Epidermal melanocyte (primary cell): Measurements from ENCODE around the gene SLC9C1.
A peak's percentile ranks its signal among the peaks of the same experiment; 100 is the strongest.
"Not testable (repeated sequence)": the region's sequence is repeated elsewhere in the genome, so short reads cannot be mapped to it uniquely, and the experiment has no call there.

ENCODE experiments used
- DNase-seq: peaks from one replicate; pipeline ENCODE4 v3.0.0; 2011; ENCODE audit warnings: low spot score; ENCODE audit not compliant: insufficient read length

The SLC9C1 gene

DNA sequence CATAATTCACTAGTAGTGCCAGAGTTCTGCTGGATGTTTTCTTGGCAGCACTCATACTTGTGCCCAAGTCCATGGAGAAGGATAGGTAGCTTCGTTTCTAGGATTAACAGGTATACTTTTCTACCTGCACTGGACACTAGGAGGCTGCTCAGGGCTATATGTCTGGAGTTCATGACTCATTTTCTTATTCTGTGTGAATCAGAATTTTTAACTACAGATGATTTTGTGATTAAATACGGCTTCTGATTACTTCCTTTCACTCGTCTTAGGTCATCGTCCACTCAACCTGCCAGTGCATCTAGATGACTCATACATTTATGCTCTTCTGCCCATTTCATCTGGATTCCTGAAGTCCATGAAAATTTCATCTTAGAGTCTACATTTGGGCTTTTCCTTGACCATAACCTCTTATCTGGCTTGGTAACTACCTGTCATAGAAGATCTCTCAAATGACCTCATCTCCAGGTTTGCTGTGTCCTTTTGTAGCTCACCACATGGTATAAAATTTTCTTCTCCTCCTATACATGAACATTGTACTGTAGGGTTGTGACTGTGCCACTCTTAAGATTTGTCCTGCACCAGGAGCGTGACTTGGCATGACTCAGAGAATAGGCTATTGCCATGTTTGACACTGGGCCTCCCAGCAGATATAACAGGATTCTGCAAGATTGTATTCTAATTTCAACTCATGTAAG, 94.2 kb downstream of the SLC9C1 start:
- DNase-seq = no peak

DNA sequence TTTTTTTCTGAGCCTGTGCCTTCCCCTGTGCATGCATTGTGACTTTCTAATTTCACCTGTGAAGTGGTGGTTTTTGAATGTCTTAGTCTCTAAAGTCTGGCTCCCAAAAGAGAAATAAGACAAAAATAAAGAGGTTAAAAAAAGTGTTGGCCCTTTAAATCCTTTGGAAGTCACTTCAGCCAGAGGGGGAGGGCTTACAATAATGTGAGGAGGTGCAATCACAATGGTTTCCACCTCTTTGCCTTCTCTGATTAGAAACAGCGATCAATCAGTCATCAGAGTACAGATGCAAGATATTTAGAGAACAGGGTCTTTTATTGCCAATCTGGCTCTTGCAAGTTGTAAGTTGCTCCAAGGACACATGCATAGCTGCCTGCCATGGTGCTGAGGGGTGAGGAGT, 96.9 kb downstream of the SLC9C1 start:
- DNase-seq = no peak

DNA sequence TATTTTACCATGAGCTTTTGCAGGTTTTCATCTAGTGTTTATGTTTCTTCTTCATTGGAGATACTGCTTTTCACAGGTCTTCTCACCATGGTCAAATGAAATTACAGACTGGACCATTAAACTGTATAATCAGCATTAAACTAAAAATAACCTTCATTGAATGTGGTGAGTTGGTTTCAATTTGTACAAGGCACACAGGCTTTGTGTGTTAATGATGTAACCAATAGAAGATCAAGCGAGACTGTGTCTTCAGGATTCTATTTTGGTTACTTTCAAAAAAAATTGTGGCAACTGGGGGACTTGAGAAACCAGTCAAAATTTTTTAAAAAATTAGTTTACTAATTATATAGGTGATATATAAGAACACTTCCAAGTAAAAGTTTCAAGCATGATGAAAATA, 106.7 kb downstream of the SLC9C1 start:
- DNase-seq = no peak

DNA sequence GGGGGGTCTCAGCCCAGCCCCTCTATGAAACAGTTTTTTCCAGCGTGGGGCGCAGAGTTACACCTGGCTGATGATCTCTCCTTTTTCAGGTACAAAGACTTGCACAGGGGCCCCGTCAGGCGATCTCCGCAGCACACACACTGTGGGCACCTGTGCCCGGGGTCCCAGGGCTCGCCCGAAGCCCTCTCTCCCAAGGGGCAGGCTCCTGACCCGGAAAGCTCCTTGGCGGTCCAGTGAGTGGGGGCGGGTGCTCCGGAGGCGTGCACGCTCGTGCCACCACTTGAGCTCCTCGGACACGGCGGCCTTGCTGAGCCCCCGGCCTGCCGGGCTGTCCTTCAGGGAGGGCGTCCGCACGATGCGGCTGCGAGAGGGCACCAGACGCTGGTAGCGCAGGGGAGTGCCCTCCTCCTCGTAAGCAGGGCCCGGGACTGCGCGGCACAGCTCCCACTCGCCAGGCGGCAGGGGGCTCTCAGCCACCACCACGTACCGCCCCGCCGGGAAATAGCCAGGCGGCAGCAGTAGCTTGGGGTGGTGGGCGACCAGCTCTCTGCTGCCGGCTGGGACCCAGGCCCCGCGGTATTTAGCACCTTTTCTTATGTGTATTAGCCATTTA, 108.5 kb downstream of the SLC9C1 start:
- DNase-seq = not testable (repeated sequence)

DNA sequence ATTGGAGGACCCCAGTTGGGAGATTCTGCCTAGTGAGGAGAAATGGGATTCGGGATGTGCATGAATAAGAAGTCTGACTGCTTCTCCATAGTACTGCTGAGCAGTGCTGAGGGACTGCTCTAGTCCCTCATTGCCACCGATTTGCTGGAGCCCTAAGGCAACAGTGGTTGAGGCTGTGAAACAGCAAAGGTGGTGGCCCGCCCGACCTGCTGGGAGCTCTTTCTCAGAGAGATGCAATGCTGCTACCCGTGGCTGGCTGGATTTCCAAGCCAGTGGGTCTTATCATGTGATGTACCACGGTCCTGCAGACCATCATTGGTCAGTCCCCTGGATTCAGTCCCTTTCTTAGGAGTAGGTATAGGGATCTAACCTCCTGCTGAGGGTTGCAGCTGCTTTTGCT, 118.4 kb downstream of the SLC9C1 start:
- no peak for DNase-seq

DNA sequence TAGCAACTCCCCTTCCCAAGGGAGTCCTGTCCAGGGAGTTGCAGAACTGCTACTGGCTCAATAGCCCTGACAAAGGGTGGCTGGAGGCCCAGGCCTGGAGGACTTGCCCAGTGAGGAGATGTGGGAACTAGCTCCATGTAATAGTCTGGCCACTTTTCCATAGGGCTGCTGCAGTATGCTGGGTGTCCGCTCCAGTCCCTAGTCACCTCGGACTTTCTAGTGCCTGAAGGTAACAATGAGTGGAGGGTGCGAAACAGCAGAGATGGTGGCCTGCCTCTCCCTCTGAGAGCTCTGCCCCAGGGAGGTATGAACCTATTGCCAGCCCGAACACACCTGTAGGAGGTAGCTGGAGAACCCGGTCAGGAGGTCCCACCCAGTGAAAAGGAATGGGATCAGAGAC, 119.0 kb downstream of the SLC9C1 start:
- no peak for DNase-seq

DNA sequence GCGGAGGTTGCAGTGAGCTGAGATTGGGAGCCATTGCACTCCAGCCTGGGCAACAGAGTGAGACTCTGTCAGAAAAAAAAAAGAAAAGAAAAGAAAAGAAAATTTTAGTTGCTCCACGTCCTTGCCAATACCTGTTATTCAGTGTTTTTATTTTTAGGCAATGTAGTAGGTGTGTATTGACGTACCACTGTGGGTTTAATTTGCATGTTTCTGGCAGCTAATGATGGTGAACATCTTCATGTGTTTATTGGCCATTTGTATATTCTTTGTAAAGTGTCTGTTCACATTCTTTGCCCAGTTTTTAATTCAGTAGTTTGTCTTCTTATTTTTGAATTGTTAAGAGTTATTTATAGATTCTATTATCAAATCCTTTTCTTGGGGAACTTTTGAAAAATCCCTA, 122.9 kb downstream of the SLC9C1 start:
- DNase-seq = no peak

DNA sequence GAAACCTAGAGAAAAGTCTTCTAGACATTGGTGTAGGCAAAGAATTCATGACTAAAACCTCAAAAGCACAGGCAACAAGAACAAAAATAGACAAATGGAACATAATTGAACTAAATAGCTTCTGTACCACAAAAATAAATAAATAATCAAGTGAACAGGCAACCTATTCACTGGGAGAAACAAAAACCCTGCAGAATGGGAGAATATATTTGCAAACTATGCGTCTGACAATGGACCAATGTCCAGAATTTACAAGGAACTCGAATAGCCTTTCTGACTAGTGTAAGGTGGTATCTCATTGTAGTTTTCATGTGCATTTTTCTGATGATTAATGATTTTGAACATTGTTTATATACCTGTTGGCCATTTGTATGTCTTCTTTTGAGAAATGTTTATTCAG, 124.0 kb downstream of the SLC9C1 start:
- no peak for DNase-seq

DNA sequence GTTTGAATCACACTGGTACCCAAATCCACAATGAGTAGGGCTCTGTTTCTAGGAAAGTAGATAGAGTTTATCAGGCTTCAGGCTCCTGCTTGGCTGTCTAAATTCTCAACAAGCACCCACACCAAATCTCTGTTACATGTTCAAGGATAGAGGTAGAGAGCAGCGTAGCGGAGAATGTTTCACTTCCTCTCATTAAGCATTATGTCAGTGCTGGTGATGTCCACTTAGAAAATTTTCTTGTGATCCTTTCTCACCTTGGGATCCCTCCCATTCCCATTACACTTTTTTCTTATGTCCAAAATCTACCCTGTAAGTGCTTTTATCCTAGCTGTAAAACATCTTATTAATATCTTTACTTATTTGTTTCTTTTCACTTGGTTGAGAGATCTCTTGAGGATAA, 126.3 kb downstream of the SLC9C1 start:
- DNase-seq = no peak

DNA sequence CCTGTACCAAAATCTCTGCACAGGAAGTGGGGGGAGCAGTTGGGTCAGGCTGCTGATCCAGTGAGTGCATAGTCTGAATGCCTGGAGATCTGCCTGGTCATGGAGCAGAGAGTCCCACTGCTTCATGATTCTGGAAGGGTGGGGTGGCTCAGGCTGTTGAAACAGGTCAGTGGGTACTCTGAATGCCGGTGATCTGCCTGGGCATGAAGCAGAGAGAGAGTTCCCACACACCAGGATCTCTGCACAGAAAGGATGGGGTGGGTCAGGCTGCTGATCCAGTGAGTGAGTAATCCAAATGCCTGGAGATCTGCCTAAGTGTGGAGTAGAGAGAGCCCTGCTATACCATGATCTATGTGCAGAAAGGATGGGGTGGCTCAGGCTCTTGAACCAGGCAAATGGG, 144.9 kb downstream of the SLC9C1 start:
- no peak for DNase-seq

DNA sequence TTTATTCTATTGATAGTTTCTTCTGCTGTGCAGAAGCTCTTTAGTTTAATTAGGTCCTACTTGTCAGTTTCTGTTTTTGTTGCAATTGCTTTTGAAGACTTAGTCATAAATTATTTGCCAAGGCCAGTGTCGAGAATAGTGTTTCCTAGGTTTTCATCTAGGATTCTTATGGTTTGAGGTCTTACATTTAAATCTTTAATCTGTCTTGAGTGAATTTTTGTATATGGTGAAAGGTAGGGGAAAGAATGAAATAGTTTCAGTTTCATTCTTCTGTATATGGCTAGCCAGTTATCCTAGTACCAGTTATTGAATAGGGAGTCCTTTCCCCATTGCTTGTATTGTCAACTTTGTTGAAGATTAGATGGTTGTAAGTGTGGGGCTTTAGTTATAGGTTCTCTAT, 150.3 kb downstream of the SLC9C1 start:
- no peak for DNase-seq

DNA sequence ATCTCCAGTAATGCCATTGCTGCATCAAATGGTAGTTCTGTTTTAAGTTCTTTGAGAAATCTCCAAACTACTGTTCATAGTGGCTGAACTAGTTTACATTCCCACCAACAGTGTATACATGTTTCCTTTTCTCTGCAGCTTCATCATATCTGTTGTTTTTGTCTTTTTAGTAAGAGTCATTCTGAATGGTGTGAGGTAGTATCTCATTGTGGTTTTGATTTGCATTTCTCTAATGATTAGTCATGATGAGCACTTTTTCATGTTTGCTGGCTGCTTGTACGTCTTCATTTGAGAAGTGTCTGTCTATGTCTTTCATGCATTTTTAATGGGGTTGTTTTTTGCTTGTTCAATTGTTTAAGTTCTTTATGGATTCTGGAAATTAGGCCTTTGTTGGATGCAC, 150.8 kb downstream of the SLC9C1 start:
- no peak for DNase-seq

DNA sequence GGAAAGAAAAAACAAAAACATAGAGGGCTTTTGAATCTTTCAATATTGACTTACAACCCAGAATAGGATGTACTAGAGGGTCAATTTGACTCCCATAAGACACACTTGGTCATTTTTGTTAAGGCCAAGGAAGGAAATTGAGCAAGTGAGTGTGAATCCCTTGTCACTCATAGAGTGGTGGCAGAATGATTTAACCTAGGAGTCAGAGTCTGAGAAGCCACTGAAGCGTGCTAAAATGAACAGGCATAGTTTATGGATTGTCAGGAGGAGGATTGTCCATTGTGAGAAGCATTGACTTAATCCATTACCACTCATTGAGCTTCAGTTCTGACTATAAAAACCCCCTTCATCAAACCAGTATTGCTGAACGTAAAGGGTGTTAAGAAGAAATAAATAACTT, 152.7 kb downstream of the SLC9C1 start:
- no peak for DNase-seq

DNA sequence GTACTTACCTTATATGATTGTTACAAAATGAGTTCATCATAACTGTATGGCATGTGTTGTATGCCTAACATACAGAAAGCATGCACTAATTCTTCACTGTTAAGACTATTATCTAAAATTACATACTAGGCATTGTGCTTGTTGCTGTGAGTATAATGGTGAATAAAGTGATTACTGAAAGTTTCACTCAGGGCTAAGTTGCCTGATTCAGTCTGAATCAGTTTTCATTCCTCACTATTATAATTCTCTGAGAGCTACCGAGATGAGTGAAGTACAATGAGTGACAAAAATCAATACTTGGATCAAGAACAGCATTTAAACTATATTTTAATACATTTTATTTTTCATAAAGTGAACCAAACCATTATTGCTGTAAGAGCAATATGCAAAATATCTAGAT, 153.4 kb downstream of the SLC9C1 start:
- DNase-seq = no peak

DNA sequence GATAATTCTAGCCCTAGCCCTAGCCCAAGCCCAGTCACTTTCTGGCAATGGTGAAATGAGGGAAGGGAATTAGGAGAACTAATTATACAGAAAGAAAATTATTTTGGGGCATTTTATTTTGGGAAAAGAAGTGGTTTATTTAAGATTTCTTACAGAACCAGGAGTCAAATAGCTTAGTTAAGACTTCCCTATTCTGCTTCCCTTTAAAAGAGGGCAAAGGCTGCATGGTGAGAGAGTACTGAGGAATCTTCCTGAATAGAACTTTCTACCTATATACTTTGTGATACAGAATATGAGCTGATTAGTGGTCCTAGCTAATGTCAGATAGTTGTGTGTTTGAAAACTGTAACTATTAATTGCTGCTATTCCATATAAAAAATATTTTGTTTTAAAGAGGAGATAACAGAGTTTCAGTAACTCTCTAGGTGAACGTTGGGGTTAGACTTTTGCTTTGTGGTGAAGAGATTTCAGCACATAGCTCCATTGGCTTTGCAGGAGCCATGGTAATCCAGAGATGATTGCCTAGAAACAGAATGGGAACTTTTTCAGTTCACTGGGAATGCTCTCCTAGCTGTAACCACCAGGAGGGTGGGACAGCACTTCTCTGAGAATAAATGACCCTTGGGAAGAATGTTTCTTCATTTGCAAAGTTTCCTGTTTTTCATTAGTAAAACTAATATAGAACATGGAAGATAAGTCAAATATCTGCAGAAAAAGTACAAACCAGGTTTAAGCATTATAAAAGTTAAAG, 155.6 kb downstream of the SLC9C1 start:
- no peak for DNase-seq

DNA sequence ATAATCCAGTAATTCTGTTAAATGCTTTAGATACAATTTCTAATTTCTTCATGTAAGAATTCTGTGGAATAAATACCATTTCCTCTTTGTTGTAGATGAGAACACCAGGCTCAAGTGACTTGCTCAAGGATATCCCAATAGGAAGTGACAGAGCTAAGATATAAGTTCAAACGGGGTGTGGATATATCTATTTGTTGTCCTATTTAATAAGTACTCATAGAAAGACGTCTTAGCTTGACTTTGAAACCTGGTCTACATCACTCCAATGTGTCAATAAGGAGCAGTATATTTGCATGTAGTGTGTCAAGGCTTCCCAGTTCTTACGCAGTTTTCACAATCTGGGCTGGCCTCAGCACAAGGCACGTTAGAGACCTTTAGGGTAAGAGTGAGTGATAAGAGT, 156.2 kb downstream of the SLC9C1 start:
- DNase-seq = no peak

DNA sequence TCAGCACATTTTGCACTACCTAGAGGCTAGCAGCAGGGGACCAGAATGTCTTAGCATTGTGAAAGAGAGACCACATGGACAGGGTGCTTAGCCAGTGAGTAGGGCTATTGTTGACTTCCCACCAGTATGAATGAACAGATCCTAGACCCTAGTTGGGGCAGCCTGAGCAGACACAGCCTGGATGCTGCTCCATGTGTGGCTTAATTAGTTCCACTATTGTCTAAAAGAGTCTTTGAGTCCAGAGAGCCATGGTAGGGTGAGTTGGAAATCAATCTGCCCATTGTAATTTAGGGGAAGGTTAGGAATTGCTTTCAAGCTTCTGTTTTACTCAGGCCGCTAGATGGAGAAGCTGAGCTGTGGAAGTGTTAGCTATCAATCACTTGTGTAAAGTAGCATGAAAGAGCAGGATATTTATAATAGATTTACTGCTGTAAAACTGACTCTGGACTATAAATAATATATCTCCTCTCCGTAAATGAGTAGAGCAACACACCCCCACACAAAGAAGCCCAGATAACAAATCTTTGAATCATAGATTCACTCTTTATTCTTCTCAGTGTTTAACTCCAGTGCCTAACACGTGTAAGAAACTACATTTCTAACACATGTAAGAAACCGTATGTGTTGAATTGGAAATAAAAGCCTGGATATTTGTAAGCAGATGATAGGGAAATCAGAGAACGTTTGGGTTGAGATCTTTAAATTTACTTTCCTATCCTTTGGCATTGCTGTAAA, 156.9 kb downstream of the SLC9C1 start:
- peak; percentile 56 for DNase-seq

DNA sequence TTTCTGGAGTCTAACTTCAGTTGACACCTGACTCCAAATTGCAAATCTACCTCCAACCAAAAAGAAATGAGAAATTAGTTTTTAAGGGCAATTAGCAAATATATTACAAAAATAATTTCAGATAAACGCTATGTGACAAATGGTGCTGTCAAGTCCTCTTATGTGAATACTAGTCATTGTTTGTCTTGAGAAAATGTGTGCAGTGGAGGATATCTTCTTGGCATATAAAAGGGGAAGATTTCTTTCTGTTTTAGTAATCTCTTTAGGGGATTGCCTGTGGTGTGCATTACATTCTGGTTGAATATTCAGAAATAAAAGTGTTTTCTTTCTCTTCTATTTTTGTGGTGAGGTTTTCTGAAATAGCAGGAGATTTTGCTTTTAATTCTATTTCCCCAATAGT, 158.0 kb downstream of the SLC9C1 start:
- no peak for DNase-seq

DNA sequence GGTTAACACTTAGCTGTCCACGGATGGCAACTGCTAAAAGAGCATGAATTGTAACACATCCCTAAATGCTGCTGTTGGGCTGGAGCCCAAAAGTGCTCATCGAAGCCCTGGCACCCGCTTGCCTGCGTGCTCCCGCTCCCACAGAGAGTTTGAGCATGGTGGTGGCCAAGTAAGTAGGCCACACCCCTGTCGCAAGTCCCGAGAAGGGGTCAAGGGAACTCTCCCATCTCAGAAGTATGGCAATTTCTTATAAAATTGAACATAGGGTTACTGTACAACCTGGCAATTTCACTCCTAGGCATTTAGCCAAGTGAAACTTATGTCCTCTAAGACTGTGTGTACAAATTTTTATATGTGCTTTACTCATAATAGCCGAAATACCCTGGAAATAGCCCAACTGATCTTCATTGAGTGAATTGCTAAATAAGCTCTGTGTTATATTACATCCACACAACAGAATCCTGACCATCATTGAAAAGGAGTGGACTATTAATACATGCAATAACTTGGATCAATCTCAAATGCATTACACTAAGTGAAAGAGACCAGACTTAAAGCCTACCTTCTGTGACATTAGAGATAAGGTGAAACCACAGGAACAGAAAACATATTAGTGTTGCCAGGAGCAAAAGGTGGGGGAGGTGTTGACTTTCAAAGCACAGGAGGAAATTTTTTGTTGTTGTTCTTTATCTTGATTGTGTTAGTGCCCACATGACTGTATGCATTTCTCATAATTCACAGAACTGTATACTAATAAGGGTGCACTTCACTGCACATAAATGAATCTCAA, 159.5 kb downstream of the SLC9C1 start:
- DNase-seq = no peak

DNA sequence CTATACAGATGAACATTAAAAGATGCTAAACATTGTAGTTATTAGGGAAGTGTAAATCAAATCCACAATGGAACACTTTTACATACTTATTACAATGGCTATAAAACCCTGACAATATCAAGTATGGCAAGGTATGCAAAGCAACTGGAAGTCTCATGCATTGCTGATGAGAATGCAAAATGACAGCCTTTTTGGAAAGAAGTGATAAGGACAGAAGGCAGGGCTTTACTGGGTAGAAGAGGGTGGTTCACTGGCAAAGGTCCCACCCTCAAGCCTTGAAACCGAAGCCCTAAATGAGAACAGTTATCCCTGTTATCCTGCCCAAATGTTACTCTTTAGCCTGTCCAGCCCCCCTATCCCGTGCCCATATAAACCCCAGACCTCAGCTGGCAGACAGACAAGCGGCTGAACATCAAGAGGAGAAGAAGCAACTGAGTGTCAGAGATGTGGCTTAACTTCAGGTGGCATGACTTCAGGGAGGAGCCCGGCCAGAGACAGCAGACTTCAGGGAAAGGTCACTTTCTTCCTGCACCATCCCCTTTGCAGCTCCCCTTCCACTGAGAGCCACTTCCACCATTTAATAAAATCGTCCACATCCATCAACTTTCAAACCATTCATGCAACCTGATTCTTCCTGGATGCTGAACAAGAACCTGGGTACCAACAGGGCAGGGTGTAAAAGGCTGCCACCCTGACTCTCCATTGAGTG, 160.2 kb downstream of the SLC9C1 start:
- DNase-seq = no peak

DNA sequence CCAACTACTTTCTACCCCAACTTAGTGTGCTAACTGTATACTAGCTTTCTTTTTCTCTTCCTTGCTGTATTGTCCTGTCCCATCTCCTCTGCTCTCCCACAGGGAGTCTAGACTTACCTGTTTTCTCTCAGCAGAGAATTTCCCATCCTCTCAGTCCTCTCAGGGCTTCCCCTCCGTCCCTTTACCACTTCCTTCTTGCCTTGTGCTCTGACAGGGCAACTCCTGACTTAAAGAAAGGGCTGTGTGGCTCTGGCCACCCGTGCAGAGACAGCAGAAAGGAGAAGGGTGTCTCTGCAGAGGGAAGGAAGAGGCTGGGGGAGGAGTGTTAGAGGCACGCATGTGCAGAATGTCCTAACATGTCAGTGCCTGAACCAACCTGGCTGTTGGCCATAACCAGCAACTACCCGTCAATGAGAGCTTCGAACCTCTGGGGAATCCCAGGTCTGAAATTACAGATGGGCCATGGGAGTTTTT, 161.0 kb downstream of the SLC9C1 start, which contains the start of gene GCSAM:
GCSAM (minus strand) TSS at position 274 of the 474 bp plus-strand sequence; CDS start at position 146, 128 bp downstream.
- no peak for DNase-seq
